ENCODE measurements around the gene MOB2.

Gene MOB2

DNA sequence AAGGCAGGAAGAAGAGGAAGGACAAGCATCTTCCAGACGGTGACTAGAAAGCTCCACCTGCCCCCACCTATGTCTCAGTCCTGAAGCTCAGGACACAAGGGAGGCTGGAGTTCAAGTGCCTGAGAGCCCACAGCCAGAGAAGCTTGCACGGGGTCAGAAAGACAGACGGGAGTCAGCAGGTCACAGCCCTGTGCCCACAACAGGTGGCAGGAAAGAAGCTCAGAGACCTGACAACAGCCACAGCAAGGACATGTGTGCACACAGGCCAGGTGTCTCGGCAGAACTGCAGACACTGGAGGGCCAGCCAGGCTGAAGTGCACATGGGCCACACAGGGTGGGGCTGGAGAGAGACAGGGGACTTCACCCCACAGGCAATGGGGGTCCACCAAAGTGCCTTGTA is 37.2 kb upstream of the MOB2 start:
- Histone ChIP-seq H3K9me3 (replicated peaks in 1 of 2; ENCODE audit: control insufficient read depth in 2 of 2, insufficient read depth in 1 of 2, low read depth in 1 of 2, low read length in 2 of 2) (no peaks in the 10 kb centered on the region), H2BK15ac (ENCODE audit: low read length) (no peak overlapping the region), H2AK5ac (ENCODE audit: low read depth, low read length) (no peak overlapping the region), H3K9ac (ENCODE audit: low read depth, low read length, poor library complexity) (no peak overlapping the region), H4K91ac (ENCODE audit: low read depth, low read length, poor library complexity) (no peak overlapping the region), H2AFZ (ENCODE audit: low read length) (no peak overlapping the region), H3K14ac (ENCODE audit: low read length) (no peak overlapping the region), H2BK12ac (ENCODE audit: low read length) (no peak overlapping the region), H2BK5ac (ENCODE audit: low read length) (no peak overlapping the region), H3K27me3 (ENCODE audit: control insufficient read depth in 3 of 3, insufficient read depth in 3 of 3, low read depth in 1 of 3, low read length in 3 of 3) (no peaks in the 10 kb centered on the region), H4K8ac (ENCODE audit: low read depth, low read length) (peak overlapping the region; percentile 78), H3K36me3 (replicated peaks in 1 of 2; ENCODE audit: control insufficient read depth in 2 of 2, insufficient read depth in 2 of 2, low read length in 2 of 2) (no peaks in the 10 kb centered on the region), H3K4me3 (ENCODE audit: low read length in 2 of 2) (no peak overlapping the region), H3K4me1 (ENCODE audit: control insufficient read depth in 2 of 2, insufficient read depth in 1 of 2, low read depth in 1 of 2, low read length in 2 of 2) (peaks cover 0 to 14% of the 10 kb centered on the region in 2 donors), H3K4me2 (ENCODE audit: insufficient read depth, low read length, poor library complexity, severe bottlenecking) (no peak overlapping the region), H3K27ac (replicated peaks; ENCODE audit: low read length) (no peak overlapping the region), H3K79me1 (ENCODE audit: low read depth, low read length) (peaks cover 5% of the 10 kb centered on the region), H3K23ac (ENCODE audit: low read depth, low read length, poor library complexity) (peak overlapping the region; percentile 25), H3K18ac (ENCODE audit: low read length) (no peak overlapping the region), H2BK120ac (ENCODE audit: low read depth, low read length) (no peak overlapping the region), H3K4ac (ENCODE audit: low read length) (no peak overlapping the region)
- WGBS, 2 donors (ENCODE audit: extremely low coverage in 2 of 2, insufficient read length in 2 of 2, insufficient replicate concordance in 1 of 2): no CpG with 5 or more reads among the region's 4 CpGs
- no peak for DNase-seq (ENCODE audit: low spot score)

DNA sequence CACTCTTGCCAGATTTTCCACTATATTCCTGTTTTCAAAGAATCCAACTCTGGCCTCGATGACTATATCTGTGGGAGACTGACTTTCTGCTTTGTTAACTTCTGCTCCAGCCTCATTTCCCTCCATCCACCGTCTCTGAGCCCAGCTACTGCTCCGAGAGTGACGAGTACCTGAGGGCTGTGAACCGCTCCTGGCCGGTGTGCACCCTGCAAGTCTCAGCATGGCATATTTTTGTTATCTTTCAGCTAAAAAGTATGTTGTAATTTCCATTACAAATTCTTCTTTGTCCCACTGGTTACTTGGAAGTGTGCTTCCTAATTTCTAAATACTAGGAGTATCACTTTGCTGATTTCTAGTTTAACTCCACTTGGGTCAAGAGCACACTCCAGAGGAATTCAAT is 36.5 kb upstream of the MOB2 start:
- Histone ChIP-seq H3K18ac (ENCODE audit: low read length) (no peak overlapping the region), H3K4me3 (ENCODE audit: low read length in 2 of 2) (no peak overlapping the region), H3K27ac (replicated peaks; ENCODE audit: low read length) (no peak overlapping the region), H3K14ac (ENCODE audit: low read length) (no peak overlapping the region), H3K79me1 (ENCODE audit: low read depth, low read length) (peaks cover 8% of the 10 kb centered on the region), H3K4me2 (ENCODE audit: insufficient read depth, low read length, poor library complexity, severe bottlenecking) (no peak overlapping the region), H3K4ac (ENCODE audit: low read length) (no peak overlapping the region), H3K9me3 (replicated peaks in 1 of 2; ENCODE audit: control insufficient read depth in 2 of 2, insufficient read depth in 1 of 2, low read depth in 1 of 2, low read length in 2 of 2) (no peaks in the 10 kb centered on the region), H3K27me3 (ENCODE audit: control insufficient read depth in 3 of 3, insufficient read depth in 3 of 3, low read depth in 1 of 3, low read length in 3 of 3) (no peaks in the 10 kb centered on the region), H2BK15ac (ENCODE audit: low read length) (no peak overlapping the region), H2BK12ac (ENCODE audit: low read length) (no peak overlapping the region), H3K9ac (ENCODE audit: low read depth, low read length, poor library complexity) (no peak overlapping the region), H4K8ac (ENCODE audit: low read depth, low read length) (no peak overlapping the region), H3K4me1 (ENCODE audit: control insufficient read depth in 2 of 2, insufficient read depth in 1 of 2, low read depth in 1 of 2, low read length in 2 of 2) (peaks cover 0 to 14% of the 10 kb centered on the region in 2 donors), H4K91ac (ENCODE audit: low read depth, low read length, poor library complexity) (no peak overlapping the region), H3K36me3 (replicated peaks in 1 of 2; ENCODE audit: control insufficient read depth in 2 of 2, insufficient read depth in 2 of 2, low read length in 2 of 2) (no peaks in the 10 kb centered on the region), H2BK5ac (ENCODE audit: low read length) (no peak overlapping the region), H2BK120ac (ENCODE audit: low read depth, low read length) (no peak overlapping the region), H2AK5ac (ENCODE audit: low read depth, low read length) (no peak overlapping the region), H2AFZ (ENCODE audit: low read length) (no peak overlapping the region), H3K23ac (ENCODE audit: low read depth, low read length, poor library complexity) (no peak overlapping the region)
- DNase-seq (ENCODE audit: low spot score): no peak
- no CpG with 5 or more reads among the region's 6 CpGs for WGBS, 2 donors (ENCODE audit: extremely low coverage in 2 of 2, insufficient read length in 2 of 2, insufficient replicate concordance in 1 of 2)

DNA sequence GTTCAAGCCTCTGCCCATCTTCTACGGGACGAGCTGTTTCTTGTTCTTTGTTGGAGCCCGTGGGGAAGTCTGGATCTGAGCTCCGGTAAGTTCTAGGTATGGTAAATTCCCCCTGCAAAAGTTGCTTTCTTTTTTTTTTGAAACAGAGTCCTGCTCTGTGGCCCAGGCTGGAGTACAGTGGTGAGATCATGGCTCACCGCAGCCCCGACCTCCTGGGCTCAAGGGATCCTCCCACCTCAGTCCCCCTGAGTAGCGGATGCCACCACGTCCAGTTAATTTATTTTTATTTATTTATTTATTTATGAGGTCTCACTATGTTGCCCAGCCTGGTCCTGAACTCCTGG is 35.5 kb upstream of the MOB2 start:
- no peak for DNase-seq (ENCODE audit: low spot score)
- Histone ChIP-seq H2BK5ac (ENCODE audit: low read length) (no peak overlapping the region), H4K91ac (ENCODE audit: low read depth, low read length, poor library complexity) (no peak overlapping the region), H3K36me3 (replicated peaks in 1 of 2; ENCODE audit: control insufficient read depth in 2 of 2, insufficient read depth in 2 of 2, low read length in 2 of 2) (no peaks in the 10 kb centered on the region), H3K4me1 (ENCODE audit: control insufficient read depth in 2 of 2, insufficient read depth in 1 of 2, low read depth in 1 of 2, low read length in 2 of 2) (peaks cover 0 to 14% of the 10 kb centered on the region in 2 donors), H3K4me3 (ENCODE audit: low read length in 2 of 2) (no peak overlapping the region), H3K27me3 (ENCODE audit: control insufficient read depth in 3 of 3, insufficient read depth in 3 of 3, low read depth in 1 of 3, low read length in 3 of 3) (no peaks in the 10 kb centered on the region), H4K8ac (ENCODE audit: low read depth, low read length) (no peak overlapping the region), H3K23ac (ENCODE audit: low read depth, low read length, poor library complexity) (no peak overlapping the region), H3K9ac (ENCODE audit: low read depth, low read length, poor library complexity) (no peak overlapping the region), H3K4ac (ENCODE audit: low read length) (no peak overlapping the region), H2BK120ac (ENCODE audit: low read depth, low read length) (no peak overlapping the region), H2AFZ (ENCODE audit: low read length) (no peak overlapping the region), H2AK5ac (ENCODE audit: low read depth, low read length) (no peak overlapping the region), H3K18ac (ENCODE audit: low read length) (no peak overlapping the region), H3K14ac (ENCODE audit: low read length) (no peak overlapping the region), H3K4me2 (ENCODE audit: insufficient read depth, low read length, poor library complexity, severe bottlenecking) (no peak overlapping the region), H3K9me3 (replicated peaks in 1 of 2; ENCODE audit: control insufficient read depth in 2 of 2, insufficient read depth in 1 of 2, low read depth in 1 of 2, low read length in 2 of 2) (no peaks in the 10 kb centered on the region), H2BK15ac (ENCODE audit: low read length) (no peak overlapping the region), H3K27ac (replicated peaks; ENCODE audit: low read length) (no peak overlapping the region), H2BK12ac (ENCODE audit: low read length) (no peak overlapping the region), H3K79me1 (ENCODE audit: low read depth, low read length) (peaks cover 14% of the 10 kb centered on the region)
- WGBS, 2 donors (ENCODE audit: extremely low coverage in 2 of 2, insufficient read length in 2 of 2, insufficient replicate concordance in 1 of 2): no CpG with 5 or more reads among the region's 8 CpGs

DNA sequence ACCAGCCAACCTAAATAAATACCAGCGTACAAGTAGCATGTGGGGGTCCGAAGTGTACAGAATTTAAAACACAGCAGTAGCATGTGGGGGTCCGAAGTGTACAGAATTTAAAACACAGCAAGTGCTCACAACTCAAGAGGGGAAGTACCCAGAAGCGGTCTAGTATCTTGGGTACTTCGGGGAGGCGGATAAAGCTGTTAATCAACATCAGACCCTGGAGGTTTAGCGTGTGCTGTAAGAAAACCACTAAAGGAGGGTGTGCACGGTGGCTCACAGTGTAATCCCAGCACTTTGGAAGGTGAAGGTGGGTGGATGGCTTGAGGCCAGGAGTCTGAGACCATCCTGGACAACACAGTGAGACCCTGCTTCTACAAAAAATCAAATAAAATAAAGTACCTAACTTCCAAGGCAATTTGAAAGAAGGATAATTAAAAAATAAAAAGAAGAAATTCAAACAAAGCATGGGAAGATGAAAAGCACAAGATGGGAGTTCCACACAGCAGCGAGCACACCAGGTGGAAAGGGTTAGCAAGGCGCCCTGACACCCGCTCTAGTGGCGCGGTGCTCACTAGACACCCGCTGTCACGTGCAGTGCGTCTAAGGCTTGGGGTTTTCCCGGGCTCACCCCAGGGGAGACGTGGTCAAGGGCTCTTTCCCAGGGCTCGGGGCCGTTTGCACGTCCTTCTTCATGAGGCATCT is 35.0 kb upstream of the MOB2 start:
- H3K27ac ChIP-seq (replicated peaks; ENCODE audit: low read length): no peak overlapping the region
- no peaks in the 10 kb centered on the region for H3K9me3 ChIP-seq (replicated peaks in 1 of 2; ENCODE audit: control insufficient read depth in 2 of 2, insufficient read depth in 1 of 2, low read depth in 1 of 2, low read length in 2 of 2)
- no peak overlapping the region for H3K9ac ChIP-seq (ENCODE audit: low read depth, low read length, poor library complexity)
- no CpG with 5 or more reads among the region's 21 CpGs for WGBS, 2 donors (ENCODE audit: extremely low coverage in 2 of 2, insufficient read length in 2 of 2, insufficient replicate concordance in 1 of 2)
- H2BK5ac ChIP-seq (ENCODE audit: low read length): no peak overlapping the region
- H3K79me1 ChIP-seq (ENCODE audit: low read depth, low read length): peaks cover 14% of the 10 kb centered on the region
- peaks cover 0 to 14% of the 10 kb centered on the region in 2 donors for H3K4me1 ChIP-seq (ENCODE audit: control insufficient read depth in 2 of 2, insufficient read depth in 1 of 2, low read depth in 1 of 2, low read length in 2 of 2)
- no peak overlapping the region for H3K14ac ChIP-seq (ENCODE audit: low read length)
- no peak overlapping the region for H3K4me3 ChIP-seq (ENCODE audit: low read length in 2 of 2)
- H2AK5ac ChIP-seq (ENCODE audit: low read depth, low read length): no peak overlapping the region
- H3K4ac ChIP-seq (ENCODE audit: low read length): no peak overlapping the region
- no peak overlapping the region for H4K91ac ChIP-seq (ENCODE audit: low read depth, low read length, poor library complexity)
- no peak overlapping the region for H2BK12ac ChIP-seq (ENCODE audit: low read length)
- H2AFZ ChIP-seq (ENCODE audit: low read length): no peak overlapping the region
- no peak overlapping the region for H2BK120ac ChIP-seq (ENCODE audit: low read depth, low read length)
- no peak overlapping the region for H3K18ac ChIP-seq (ENCODE audit: low read length)
- no peak overlapping the region for H3K23ac ChIP-seq (ENCODE audit: low read depth, low read length, poor library complexity)
- H3K27me3 ChIP-seq (ENCODE audit: control insufficient read depth in 3 of 3, insufficient read depth in 3 of 3, low read depth in 1 of 3, low read length in 3 of 3): no peaks in the 10 kb centered on the region
- H3K36me3 ChIP-seq (replicated peaks in 1 of 2; ENCODE audit: control insufficient read depth in 2 of 2, insufficient read depth in 2 of 2, low read length in 2 of 2): no peaks in the 10 kb centered on the region
- no peak overlapping the region for H2BK15ac ChIP-seq (ENCODE audit: low read length)
- no peak overlapping the region for H3K4me2 ChIP-seq (ENCODE audit: insufficient read depth, low read length, poor library complexity, severe bottlenecking)
- no peak for DNase-seq (ENCODE audit: low spot score)
- H4K8ac ChIP-seq (ENCODE audit: low read depth, low read length): no peak overlapping the region
